NCI-H146 treated with DMSO at 0.1 percent for 48 hours (cell line): ENCODE results near the gene AP2A2.

Experiments used
- DNase-seq: peaks from one replicate; lab custom pipeline; 2025; ENCODE audit not compliant: unreplicated experiment; lab: John Stamatoyannopoulos, UW

The AP2A2 gene

DNA sequence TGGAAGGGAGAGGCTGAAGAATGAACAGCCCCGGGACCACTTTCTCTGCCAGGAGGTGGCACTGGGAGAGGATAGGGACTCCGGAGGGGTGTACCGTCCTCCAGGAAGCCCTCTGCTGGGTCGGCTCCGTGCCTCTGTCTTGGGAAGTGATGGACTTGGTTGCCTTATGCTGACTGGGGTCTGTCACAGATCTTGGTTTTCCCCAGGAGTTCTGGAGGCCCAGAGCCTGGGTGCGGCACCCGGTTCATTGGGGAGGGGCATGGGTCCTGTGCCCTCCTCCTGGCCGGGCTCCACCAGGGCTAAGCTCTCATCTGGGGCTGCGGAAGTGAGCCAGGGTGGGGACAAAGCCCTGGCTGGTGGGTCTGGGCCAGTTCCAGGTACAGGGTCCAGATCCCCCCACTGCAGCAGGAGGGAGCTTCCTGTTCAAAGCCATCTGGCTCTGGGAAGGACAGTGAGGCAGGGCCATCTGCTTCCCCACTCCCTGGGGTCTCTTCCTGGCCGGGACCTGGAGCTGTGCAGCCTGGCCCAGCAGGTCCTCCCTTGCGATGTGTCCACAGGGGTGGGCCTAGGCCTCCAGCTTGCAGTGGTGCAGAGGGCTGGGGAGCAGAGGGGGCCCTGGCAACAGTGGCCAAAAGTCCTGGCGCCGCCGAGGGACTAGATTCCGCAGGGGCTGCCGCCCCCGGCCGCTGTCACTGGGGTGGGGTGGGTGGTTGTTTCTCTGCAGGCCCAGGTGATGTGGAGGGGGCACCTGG is 1.1 kb upstream of the AP2A2 start:
- DNase-seq: no peak

- no peak for DNase-seq
Observed at GRCh38 chr11:925158-925495, 543 bp upstream of the AP2A2 start.

DNA sequence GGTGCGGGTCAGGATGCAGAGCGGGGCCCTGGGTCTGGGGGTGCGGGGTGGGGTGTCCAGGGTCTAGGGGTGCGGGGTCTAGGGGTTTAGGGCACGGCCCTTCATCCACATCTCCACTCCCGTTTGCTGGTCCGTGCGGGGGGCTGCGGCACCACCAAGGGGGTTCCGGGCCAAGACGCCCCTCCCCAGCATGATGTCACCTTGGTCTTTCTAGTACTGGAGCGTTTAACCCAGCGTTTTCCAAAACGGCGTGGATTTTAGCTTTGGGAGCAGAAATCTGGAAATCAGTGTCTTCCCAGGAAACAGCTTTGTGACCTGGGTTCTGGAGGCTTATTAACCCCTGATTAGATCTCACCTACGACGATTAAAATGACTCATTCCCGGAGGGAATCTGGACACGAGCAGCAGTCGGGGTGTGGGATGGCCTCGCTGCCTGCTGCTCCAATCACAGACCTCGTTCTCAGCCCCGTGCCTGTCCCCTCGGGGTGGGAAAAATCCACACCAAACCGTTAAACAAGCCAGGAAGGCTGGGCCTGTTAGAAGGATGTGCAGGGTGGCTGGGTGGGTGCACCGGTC is 759 bp downstream of the AP2A2 start:
- no peak for DNase-seq

- no peak for DNase-seq
Observed at GRCh38 chr11:927871-928270, 2.2 kb downstream of the AP2A2 start.

DNA sequence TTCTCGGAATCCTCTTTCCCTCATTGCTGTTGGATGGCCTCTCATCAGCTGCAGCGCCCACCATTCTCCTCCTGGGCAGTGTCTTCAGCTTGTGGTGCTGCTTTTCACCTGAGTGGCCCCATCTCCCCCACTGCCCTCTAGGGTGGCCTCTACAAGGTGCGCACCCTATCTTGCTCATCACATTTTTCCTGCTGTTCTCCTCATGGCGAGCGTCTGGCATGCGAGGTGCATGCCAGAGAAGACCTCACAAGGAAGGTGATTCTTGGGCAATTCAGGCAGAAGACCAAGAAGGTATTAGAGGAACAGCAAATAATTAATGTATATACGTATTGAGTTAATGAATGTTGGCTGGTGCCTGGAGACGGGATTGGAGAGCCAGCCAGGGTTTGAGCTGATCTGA is 3.1 kb downstream of the AP2A2 start:
- DNase-seq: no peak

- DNase-seq: no peak
Observed at GRCh38 chr11:929405-929804, 3.7 kb downstream of the AP2A2 start.

- DNase-seq: no peak
Observed at GRCh38 chr11:931385-931784, 5.7 kb downstream of the AP2A2 start.

GRCh38 chr11:932435-932834 is 6.8 kb downstream of the AP2A2 start:
- DNase-seq: no peak

DNA sequence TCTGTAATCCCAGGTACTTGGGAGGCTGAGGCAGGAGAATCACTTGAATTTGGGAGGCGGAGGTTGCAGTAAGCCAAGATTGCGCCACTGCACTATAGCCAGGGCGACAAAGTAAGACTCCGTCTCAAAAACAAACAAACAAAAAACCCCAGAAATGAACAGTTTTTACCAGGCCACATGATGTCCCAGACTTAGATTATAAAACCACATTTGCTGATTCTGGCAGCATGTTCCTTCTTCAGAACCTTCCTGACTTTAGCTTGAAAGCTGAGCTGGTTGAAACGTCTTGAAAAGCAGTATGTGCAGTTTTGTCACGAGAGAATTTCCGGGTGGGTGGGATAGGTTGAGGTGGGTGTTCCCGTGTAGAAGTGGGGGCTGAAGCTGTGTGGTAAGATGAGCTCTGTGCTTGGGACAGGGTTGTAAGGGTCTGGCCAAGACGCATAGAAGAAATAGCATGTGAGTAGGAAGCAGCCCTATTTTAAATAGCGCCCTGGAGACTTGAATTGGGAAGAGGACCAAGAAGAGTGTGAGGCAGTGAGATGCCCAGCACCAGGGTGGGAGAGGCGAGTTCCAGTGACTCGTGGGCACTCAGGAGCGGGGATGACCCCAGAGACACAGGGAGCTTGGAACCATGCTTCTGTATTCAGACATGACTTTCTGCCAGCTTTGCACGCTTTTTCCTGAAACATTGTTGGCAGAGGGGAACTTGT is 7.6 kb downstream of the AP2A2 start:
- no peak for DNase-seq

GRCh38 chr11:933936-934335 is 8.3 kb downstream of the AP2A2 start:
- DNase-seq: no peak

- DNase-seq: no peak
Observed at GRCh38 chr11:934527-934926, 8.9 kb downstream of the AP2A2 start.

DNA sequence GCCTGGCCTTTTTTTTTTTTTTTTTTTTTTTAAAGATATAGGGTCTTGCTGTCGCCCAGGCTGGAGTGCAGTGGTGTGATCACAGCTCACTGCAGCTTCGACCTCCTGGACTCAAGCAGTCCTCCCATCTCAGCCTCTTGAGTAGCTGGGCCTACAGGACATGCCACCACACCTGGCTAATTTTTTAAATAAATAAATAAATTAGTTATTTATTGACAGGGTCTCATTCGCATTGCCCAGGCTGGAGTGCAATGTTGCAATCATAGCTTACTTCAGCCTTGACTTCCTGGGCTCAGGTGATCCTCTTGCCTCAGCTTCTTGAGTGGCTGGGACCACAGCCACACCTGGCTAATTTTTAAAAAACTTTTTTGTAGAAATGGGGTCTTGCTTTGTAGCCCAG is 10.5 kb downstream of the AP2A2 start:
- no peak for DNase-seq

DNA sequence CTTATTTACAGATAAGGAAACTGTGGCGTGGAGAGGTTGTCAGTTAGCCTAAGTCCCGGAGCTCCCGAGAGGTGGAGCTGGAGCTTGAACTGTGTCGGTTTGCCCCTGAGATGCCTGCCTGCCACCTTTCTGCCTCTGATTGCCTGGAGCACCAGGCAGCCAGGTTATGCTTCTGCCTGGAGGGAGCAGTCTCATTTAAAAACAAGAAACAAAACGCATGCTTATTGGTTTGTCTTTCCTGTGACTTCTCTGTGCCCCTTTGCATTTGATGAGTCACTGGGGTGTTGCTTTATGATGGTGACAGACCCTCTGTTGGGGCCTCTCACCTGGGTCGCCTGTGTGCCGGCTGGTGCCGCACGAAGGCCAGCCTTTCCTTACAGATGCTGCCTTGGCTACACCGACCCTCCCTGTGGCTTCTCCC is 12.2 kb downstream of the AP2A2 start:
- DNase-seq: no peak

GRCh38 chr11:940496-941135 is 14.9 kb downstream of the AP2A2 start:
- peak; percentile 76 for DNase-seq

DNA sequence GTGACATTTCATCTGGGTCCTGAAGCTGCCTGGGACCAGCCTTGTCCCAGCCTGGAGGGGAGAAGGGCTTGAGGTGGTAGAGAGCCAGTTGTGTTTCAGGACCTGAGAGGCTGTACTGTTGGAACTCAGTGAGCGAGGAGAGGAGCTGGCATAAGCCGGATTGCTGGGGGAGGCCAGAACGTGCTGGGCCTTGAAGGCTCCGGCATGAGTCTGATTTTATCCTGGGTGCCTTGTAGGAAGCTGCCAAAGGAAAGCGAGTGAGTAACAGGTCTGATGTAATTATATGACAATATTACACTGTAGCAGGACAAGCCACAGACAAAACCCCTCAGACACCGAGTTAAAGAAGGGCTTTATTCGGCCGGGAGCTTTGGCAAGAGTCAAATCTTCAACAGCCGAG is 17.2 kb downstream of the AP2A2 start:
- no peak for DNase-seq

- no peak for DNase-seq
Observed at GRCh38 chr11:944711-945470, 19.2 kb downstream of the AP2A2 start.

DNA sequence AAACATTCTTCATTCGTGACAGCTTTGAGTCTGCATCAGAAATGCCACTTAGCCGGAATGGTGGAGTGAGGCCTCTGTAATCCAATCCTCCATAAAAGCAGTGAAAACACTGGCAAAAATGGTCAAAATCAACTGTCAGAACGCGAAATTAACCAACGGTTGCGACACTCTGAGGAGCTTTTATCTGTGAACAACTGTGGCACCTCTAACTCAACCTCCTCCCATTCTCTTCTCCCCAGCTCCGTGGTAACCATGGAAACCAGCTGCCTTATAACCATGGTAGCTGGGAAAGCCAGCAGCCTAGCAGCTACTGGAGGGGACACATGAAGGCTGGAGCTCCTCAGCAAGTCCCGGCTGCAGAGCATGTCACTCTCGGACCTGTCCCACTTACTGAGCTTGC is 20.3 kb downstream of the AP2A2 start:
- no peak for DNase-seq

DNA sequence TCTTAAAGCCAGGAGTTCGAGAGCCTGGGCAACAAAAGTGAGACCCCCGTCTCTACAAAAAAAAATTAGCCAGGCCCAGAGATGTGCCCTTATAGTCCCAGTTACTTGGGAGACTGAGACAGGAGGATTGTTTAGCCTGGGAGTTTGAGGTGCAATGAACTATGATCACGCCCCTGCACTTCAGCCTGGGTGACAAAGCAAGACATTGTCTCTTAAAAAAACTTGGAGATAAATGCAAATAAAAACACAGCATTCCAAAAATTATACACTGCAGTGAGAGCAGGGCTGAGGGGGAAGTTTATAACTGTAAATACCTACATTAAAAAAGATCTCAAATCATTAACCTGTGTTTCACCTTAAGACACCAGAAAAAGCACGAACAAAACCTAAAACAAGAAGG is 22.1 kb downstream of the AP2A2 start:
- no peak for DNase-seq

DNA sequence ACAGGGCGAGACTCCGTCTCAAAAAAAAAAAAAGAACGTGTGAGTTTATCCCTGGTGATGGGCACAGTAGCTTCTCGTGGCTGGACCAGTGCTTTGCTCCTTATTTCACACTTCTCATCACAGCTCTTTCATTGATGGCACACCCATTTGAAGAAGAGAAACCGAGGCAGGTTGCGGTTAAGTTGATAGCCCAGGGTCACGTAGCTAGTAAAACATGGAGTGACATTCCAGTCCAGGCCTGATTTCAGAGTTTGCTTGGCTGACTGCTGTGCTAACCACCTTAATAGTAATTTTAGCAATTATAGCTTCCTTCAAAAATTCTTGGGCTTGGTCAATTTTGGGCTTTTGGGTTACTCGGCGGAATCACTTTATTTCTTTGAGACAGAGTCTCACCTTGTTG is 25.8 kb downstream of the AP2A2 start:
- DNase-seq: no peak

- DNase-seq: no peak
Observed at GRCh38 chr11:952406-953385, 27.0 kb downstream of the AP2A2 start.
